Neural progenitor cell (in vitro differentiated cells): Measurements from ENCODE around the gene KAZN.

Experiments
- CTCF ChIP-seq: fragments of 200-600 bp; sonication (generic); IDR thresholded peaks from 2 replicates; pipeline ENCODE4 v1.5.1; 2017; ENCODE audit warnings: antibody characterized with exemption, mild to moderate bottlenecking
- EZH2 ChIP-seq: fragments of 200-600 bp; sonication (generic); IDR thresholded peaks from 2 replicates; pipeline ENCODE4 v1.6.1; 2017; ENCODE audit warnings: antibody characterized with exemption, mild to moderate bottlenecking, moderate library complexity
- EZH2phosphoT487 ChIP-seq: fragments of 200-600 bp; sonication (generic); IDR thresholded peaks from 2 replicates; pipeline ENCODE4 v1.6.1; 2017; ENCODE audit warnings: antibody characterized with exemption

DNA sequence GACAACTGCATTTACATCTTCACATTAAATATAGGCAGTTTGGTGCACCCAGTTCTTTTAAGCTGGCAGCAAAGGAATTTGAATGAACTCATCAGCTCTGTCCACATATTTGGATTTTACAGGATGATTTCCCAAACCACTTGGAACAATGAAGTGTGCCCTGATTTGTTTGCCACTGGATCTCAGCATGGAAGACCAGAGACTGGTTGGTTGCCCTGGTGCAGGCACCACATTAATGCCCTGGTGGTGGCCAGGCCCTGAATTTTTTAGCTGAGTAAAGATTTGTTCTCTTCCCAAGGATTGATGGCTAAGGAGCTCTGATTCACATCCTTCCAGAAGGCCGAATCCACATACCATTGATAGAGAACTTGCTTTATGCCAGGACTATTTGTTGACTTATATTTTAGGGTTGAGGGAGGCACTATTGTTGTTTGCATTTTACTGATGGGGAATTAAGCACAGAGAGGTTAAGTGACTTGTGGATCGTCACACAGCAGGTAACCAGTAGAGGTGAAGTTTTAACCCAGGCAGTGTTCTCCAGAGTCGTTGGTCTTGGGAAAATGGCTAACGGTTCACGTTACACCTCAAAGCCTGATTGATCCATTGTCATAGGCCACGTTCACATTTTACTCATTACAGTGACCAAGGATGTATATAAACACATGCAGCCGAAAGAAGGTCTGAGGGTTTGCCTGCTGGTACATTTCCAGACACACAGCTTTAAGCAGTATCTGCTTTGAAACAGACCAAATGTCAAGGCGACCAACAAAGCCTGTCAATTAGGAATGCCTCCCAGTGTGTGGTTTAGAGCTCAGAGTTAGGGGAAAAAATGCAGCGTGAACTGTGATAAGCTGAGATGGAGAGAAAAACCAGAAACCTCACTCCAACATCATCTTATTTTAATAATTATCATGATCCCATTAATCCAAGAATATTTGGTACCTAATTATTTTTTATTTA, 50.7 kb downstream of the KAZN start:
- no peak for TF ChIP-seq CTCF
- no peak for TF ChIP-seq EZH2
- TF ChIP-seq EZH2phosphoT487, result no peak
